HCT116 (cell line): ENCODE measurements around the gene COQ6. TPM values are rescaled to one million over a fixed set of nuclear protein-coding genes. Genes with fewer than 3 reads are reported as not detected.

ENCODE experiments used
- ATAC-seq: fragments of 200-7000 bp; cut with Tn5 transposase; 2 replicates; pipeline ENCODE4 v1.9.1; 2020; ENCODE audit warnings: mild to moderate bottlenecking, moderate library complexity
- BruUV-seq: library from RNA; stranded (reverse); fragments of 400-500 nt; replicated peaks from 2 replicates; lab custom pipeline; 2021; lab: Mats Ljungman, UMichigan
- CTCF ChIA-PET: fragments of 300-600 bp; sonication (Branson Sonifier 250); formaldehyde crosslinking; loops from one replicate; lab custom pipeline; 2021; ENCODE audit warnings: antibody characterized with exemption; lab: Charles Lee
- POLR2A ChIA-PET: fragments of 300-600, 350-600 bp; sonication (Branson Sonifier 250); formaldehyde crosslinking; loops from one replicate; lab custom pipeline; 2021; ENCODE audit warnings: antibody characterized with exemption; lab: Charles Lee
- RAD21 ChIA-PET, 2 experiments: fragments of 300-600 bp; sonication (Branson Sonifier 250); formaldehyde crosslinking; loops; one replicate each; lab custom pipeline; 2023; ENCODE audit warnings: low total read pairs in 2 of 2; ENCODE audit not compliant: uncharacterized antibody in 2 of 2, unreplicated experiment in 2 of 2, low non-redundant PET in 1 of 2; lab: Charles Lee
- DNase-seq: peaks from one replicate; pipeline ENCODE4 v3.0.0-alpha.2; 2010; ENCODE audit warnings: low read depth, low spot score
- H2AFZ ChIP-seq: fragments of 200-600 bp; shearing (Covaris generic), sonication (generic); 2 replicates; pipeline ENCODE4 v1.6.1; 2017; ENCODE audit warnings: low read depth, mixed run types, mixed read lengths, antibody characterized with exemption, low read length; ENCODE audit not compliant: poor library complexity, severe bottlenecking
- H3K27ac ChIP-seq: 2 replicates; pipeline ENCODE4 v1.5.1; 2012; ENCODE audit warnings: low read depth, low read length
- H3K27me3 ChIP-seq: fragments of 200-600 bp; sonication (generic); 2 replicates; pipeline ENCODE4 v1.6.1; 2016; ENCODE audit warnings: mixed run types, low read length, mixed read lengths; ENCODE audit not compliant: insufficient read depth
- H3K36me3 ChIP-seq, 2 experiments: fragments of 200-500 bp in 1 of 2; fragments of 200-600 bp in 1 of 2; sonication (Bioruptor generic) in 1 of 2; sonication (generic) in 1 of 2; 2 replicates each; pipeline versions ENCODE4 v1.5.1 to v1.6.1; 2014 to 2016; ENCODE audit warnings: low read length in 2 of 2, inconsistent platforms in 1 of 2, mixed read lengths in 1 of 2, mixed run types in 1 of 2; ENCODE audit not compliant: insufficient read depth in 2 of 2, control insufficient read depth in 1 of 2
- H3K4me1 ChIP-seq, 2 experiments: fragments of 200-600 bp in 1 of 2; sonication (generic) in 1 of 2; 2 replicates each; pipeline versions ENCODE4 v1.5.1 to v1.6.1; 2012 to 2017; ENCODE audit warnings: low read length in 2 of 2, inconsistent platforms in 1 of 2, mild to moderate bottlenecking in 1 of 2, mixed read lengths in 1 of 2, mixed run types in 1 of 2, moderate library complexity in 1 of 2; ENCODE audit not compliant: insufficient read depth in 2 of 2, control insufficient read depth in 1 of 2
- H3K4me2 ChIP-seq: fragments of 200-600 bp; sonication (generic); 2 replicates; pipeline ENCODE4 v1.6.1; 2017; ENCODE audit warnings: mixed run types, low read length, mixed read lengths
- H3K4me3 ChIP-seq, 2 experiments: fragments of 200-600 bp in 1 of 2; sonication (generic) in 1 of 2; replicated peaks in 1 of 2; 2 replicates each; pipeline ENCODE4 v1.5.1; 2011 to 2016; ENCODE audit warnings: low read length in 2 of 2, control low read depth in 1 of 2, low read depth in 1 of 2, mild to moderate bottlenecking in 1 of 2, mixed read lengths in 1 of 2, mixed run types in 1 of 2
- H3K79me2 ChIP-seq: fragments of 200-600 bp; sonication (generic); 2 replicates; pipeline ENCODE4 v1.6.1; 2017; ENCODE audit warnings: mild to moderate bottlenecking, mixed run types, low read length, moderate library complexity, mixed read lengths; ENCODE audit not compliant: insufficient read depth
- H3K9ac ChIP-seq: fragments of 200-600 bp; sonication (generic); 2 replicates; pipeline ENCODE4 v1.6.1; 2016; ENCODE audit warnings: low read length, mixed read lengths
- H3K9me2 ChIP-seq: fragments of 200-600 bp; sonication (generic), shearing (Covaris generic); 2 replicates; pipeline ENCODE4 v1.6.1; 2017; ENCODE audit warnings: mixed run types, mild to moderate bottlenecking, moderate library complexity; ENCODE audit not compliant: insufficient read depth
- H3K9me3 ChIP-seq, 2 experiments: fragments of 200-500 bp in 1 of 2; fragments of 200-600 bp in 1 of 2; sonication (Bioruptor generic) in 1 of 2; sonication (generic) in 1 of 2; 2 replicates each; pipeline ENCODE4 v1.6.1; 2014 to 2017; ENCODE audit warnings: low read length in 2 of 2, mixed read lengths in 2 of 2, inconsistent platforms in 1 of 2, low read depth in 1 of 2, mild to moderate bottlenecking in 1 of 2, mixed run types in 1 of 2, moderate library complexity in 1 of 2; ENCODE audit not compliant: control insufficient read depth in 1 of 2, insufficient read depth in 1 of 2
- H4K20me1 ChIP-seq: fragments of 200-600 bp; sonication (generic), shearing (Covaris generic); 2 replicates; pipeline ENCODE4 v1.6.1; 2017; ENCODE audit warnings: mixed run types, mild to moderate bottlenecking, moderate library complexity; ENCODE audit not compliant: insufficient read depth
- ATF3 ChIP-seq: IDR thresholded peaks from 2 replicates; pipeline ENCODE4 v1.6.1; 2012
- CBX3 ChIP-seq: IDR thresholded peaks from 2 replicates; pipeline ENCODE4 v1.6.1; 2012; ENCODE audit warnings: low read depth
- EGR1 ChIP-seq: IDR thresholded peaks from 2 replicates; pipeline ENCODE4 v1.6.1; 2012; ENCODE audit warnings: low read depth
- ELF1 ChIP-seq: IDR thresholded peaks from 2 replicates; pipeline ENCODE4 v1.6.1; 2012; ENCODE audit warnings: low read depth, borderline replicate concordance
- EZH2phosphoT487 ChIP-seq: fragments of 200-600 bp; IDR thresholded peaks from 2 replicates; pipeline ENCODE4 v1.6.1; 2018; ENCODE audit warnings: antibody characterized with exemption, borderline replicate concordance
- POLR2A ChIP-seq: IDR thresholded peaks from 2 replicates; pipeline ENCODE4 v1.7.0; 2011; ENCODE audit warnings: borderline replicate concordance; ENCODE audit not compliant: insufficient read depth, insufficient read length; ENCODE audit errors: extremely low read depth
- POLR2AphosphoS5 ChIP-seq: IDR thresholded peaks from 2 replicates; pipeline ENCODE4 v1.6.1; 2011; ENCODE audit warnings: mild to moderate bottlenecking, low read depth, low read length, moderate library complexity
- RAD21 ChIP-seq: IDR thresholded peaks from 2 replicates; pipeline ENCODE4 v1.6.1; 2012; ENCODE audit warnings: low read depth, mild to moderate bottlenecking
- REST ChIP-seq: IDR thresholded peaks from 2 replicates; pipeline ENCODE4 v1.6.1; 2012; ENCODE audit warnings: low read depth
- SIN3A ChIP-seq: IDR thresholded peaks from 2 replicates; pipeline ENCODE4 v1.6.1; 2012; ENCODE audit warnings: low read depth
- SP1 ChIP-seq: IDR thresholded peaks from 2 replicates; pipeline ENCODE4 v1.6.1; 2012; ENCODE audit warnings: low read depth
- SRF ChIP-seq: IDR thresholded peaks from 2 replicates; pipeline ENCODE4 v1.6.1; 2012; ENCODE audit warnings: low read depth
- TCF7L2 ChIP-seq: IDR thresholded peaks from 2 replicates; pipeline ENCODE4 v1.7.0; 2011; ENCODE audit warnings: borderline replicate concordance, inconsistent platforms; ENCODE audit not compliant: insufficient read depth, insufficient read length; ENCODE audit errors: extremely low read depth
- ZBTB33 ChIP-seq: IDR thresholded peaks from 2 replicates; pipeline ENCODE4 v1.6.1; 2011; ENCODE audit warnings: mild to moderate bottlenecking, low read length, moderate library complexity; ENCODE audit not compliant: insufficient replicate concordance; ENCODE audit errors: extremely low read depth
- ZFX ChIP-seq: fragments of 450-650 bp; IDR thresholded peaks from 2 replicates; pipeline ENCODE4 v1.6.1; 2017
- ZNF274 ChIP-seq: fragments of 200-500 bp; sonication (Bioruptor generic); IDR thresholded peaks from 2 replicates; pipeline ENCODE4 v1.6.1; 2014; ENCODE audit warnings: mild to moderate bottlenecking, low read depth, low read length, inconsistent platforms
- intact Hi-C: fragments of 100-400 bp; cut with micrococcal nuclease; formaldehyde crosslinking; loops from 2 replicates; pipeline ENCODE4 v1.10.0; 2022
- total RNA-seq: library from RNA; stranded (reverse); gene quantifications from one replicate; pipeline ENCODE4 v1.2.1, GENCODE V29; 2021; ENCODE audit not compliant: unreplicated experiment
- TF ChIP-seq, protein P1 (sequence below), 3 experiments: fragments of 200-600 bp in 1 of 3; sonication (generic) in 1 of 3; IDR thresholded peaks in 2 of 3; conservative IDR thresholded peaks in 1 of 3; 2 replicates each; pipeline ENCODE4 v1.5.1; 2012 to 2017; ENCODE audit warnings: low read depth in 2 of 3, low read length in 2 of 3, antibody characterized with exemption in 1 of 3, borderline replicate concordance in 1 of 3, control low read depth in 1 of 3, mild to moderate bottlenecking in 1 of 3, mixed read lengths in 1 of 3, mixed run types in 1 of 3, moderate library complexity in 1 of 3; ENCODE audit not compliant: insufficient read depth in 1 of 3
- TF ChIP-seq, protein P2 (sequence below): IDR thresholded peaks from 2 replicates; pipeline ENCODE4 v1.6.1; 2012

Gene COQ6
- total RNA-seq, 1 experiment from 2014 or later, result 21.6 TPM

DNA sequence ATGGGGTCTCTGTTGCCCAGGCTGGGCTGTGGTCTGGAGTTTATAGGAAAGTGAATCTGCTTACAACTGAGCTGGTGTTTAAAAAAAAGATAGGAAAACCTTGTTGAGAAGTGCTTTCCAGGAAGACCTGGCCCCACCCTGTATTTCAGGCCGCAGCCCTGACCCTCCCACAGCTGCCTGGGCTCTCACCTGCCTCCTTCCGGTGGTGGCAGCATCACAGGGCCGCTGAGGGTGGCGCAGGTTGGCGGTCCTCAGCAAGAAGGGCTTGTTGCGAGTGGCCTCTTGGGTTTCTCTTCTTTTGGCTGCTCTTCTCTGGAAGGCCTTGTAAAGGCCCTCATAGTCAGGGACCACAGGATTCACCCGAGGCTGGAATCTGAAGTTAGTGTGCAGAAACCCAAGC, 7.9 kb upstream of the COQ6 start:
- Histone ChIP-seq H4K20me1 (no peaks in the 10 kb centered on the region), H3K79me2 (no peaks in the 10 kb centered on the region), H3K4me3 (no peak overlapping the region), H3K9me3 (no peaks in the 10 kb centered on the region), H3K4me1 (no peaks in the 10 kb centered on the region), H2AFZ (no peak overlapping the region), H3K4me2 (no peak overlapping the region), H3K27ac (no peak overlapping the region), H3K9me2 (no peaks in the 10 kb centered on the region), H3K36me3 (no peaks in the 10 kb centered on the region; a peak in 1 of 4 replicates), H3K9ac (no peak overlapping the region), H3K27me3 (no peaks in the 10 kb centered on the region)
- intact Hi-C loops, result no loop called here
- TF ChIP-seq ELF1 (no peak), POLR2AphosphoS5 (no peak), EZH2phosphoT487 (no peak), CBX3 (no peak), SIN3A (no peak), REST (no peak), EGR1 (no peak), SRF (no peak), ATF3 (no peak), POLR2A (no peak), RAD21 (no peak), ZNF274 (no peak), TCF7L2 (no peak), SP1 (no peak), ZBTB33 (no peak), ZFX (no peak)
- TF ChIP-seq, protein P1, sequence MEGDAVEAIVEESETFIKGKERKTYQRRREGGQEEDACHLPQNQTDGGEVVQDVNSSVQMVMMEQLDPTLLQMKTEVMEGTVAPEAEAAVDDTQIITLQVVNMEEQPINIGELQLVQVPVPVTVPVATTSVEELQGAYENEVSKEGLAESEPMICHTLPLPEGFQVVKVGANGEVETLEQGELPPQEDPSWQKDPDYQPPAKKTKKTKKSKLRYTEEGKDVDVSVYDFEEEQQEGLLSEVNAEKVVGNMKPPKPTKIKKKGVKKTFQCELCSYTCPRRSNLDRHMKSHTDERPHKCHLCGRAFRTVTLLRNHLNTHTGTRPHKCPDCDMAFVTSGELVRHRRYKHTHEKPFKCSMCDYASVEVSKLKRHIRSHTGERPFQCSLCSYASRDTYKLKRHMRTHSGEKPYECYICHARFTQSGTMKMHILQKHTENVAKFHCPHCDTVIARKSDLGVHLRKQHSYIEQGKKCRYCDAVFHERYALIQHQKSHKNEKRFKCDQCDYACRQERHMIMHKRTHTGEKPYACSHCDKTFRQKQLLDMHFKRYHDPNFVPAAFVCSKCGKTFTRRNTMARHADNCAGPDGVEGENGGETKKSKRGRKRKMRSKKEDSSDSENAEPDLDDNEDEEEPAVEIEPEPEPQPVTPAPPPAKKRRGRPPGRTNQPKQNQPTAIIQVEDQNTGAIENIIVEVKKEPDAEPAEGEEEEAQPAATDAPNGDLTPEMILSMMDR (IDR thresholded peaks at IDR 0.05 in 2 of 3, conservative IDR thresholded peaks at IDR 0.05 in 1 of 3; ENCODE audit: borderline replicate concordance in 1 of 3, insufficient read depth in 1 of 3, low read depth in 2 of 3, low read length in 2 of 3), result no peak
- TF ChIP-seq, protein P2, sequence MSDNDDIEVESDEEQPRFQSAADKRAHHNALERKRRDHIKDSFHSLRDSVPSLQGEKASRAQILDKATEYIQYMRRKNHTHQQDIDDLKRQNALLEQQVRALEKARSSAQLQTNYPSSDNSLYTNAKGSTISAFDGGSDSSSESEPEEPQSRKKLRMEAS, result no peak
- BruUV-seq, result no TSS peak
- POLR2A ChIA-PET, result no interaction called here
- DNase-seq (no peak), ATAC-seq (no peak)
- RAD21 ChIA-PET, result no interaction called here
- CTCF ChIA-PET, result no interaction called here
